Measurements from ENCODE around the gene ZDHHC18.

DNA sequence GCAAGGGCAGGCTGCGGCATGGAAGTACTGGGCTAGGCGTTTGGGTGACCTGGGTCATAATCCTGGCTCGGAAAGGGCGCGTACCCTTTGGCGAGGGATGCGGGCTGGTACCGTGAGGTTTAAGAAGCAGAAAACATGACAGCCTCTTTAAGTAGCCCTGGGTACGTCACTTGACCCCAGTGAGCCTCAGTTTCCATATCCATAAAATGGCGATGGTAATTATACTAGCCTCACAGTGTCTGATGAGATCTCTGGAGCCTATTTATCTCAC, 38.0 kb upstream of the ZDHHC18 start:
- TF ChIP-seq, protein P1, sequence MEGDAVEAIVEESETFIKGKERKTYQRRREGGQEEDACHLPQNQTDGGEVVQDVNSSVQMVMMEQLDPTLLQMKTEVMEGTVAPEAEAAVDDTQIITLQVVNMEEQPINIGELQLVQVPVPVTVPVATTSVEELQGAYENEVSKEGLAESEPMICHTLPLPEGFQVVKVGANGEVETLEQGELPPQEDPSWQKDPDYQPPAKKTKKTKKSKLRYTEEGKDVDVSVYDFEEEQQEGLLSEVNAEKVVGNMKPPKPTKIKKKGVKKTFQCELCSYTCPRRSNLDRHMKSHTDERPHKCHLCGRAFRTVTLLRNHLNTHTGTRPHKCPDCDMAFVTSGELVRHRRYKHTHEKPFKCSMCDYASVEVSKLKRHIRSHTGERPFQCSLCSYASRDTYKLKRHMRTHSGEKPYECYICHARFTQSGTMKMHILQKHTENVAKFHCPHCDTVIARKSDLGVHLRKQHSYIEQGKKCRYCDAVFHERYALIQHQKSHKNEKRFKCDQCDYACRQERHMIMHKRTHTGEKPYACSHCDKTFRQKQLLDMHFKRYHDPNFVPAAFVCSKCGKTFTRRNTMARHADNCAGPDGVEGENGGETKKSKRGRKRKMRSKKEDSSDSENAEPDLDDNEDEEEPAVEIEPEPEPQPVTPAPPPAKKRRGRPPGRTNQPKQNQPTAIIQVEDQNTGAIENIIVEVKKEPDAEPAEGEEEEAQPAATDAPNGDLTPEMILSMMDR (IDR thresholded peaks at IDR 0.05) = no peak
- no peak for TF ChIP-seq POLR2A (IDR thresholded peaks at IDR 0.05)
